Muscle layer of colon (tissue), 2 donors: Measurements from ENCODE around the gene RAB37.

Source experiments
- H3K27ac ChIP-seq: one replicate; pipeline ENCODE4 v1.7.0; 2013; ENCODE audit warnings: low read depth, mild to moderate bottlenecking, low read length, moderate library complexity
- H3K27me3 ChIP-seq, 2 donors: one replicate each; pipeline ENCODE4 v1.7.0; 2013; ENCODE audit warnings: low read length in 2 of 2, mild to moderate bottlenecking in 2 of 2; ENCODE audit not compliant: insufficient read depth in 2 of 2, control insufficient read depth in 1 of 2
- H3K36me3 ChIP-seq: one replicate; pipeline ENCODE4 v1.7.0; 2013; ENCODE audit warnings: mild to moderate bottlenecking, low read length; ENCODE audit not compliant: insufficient read depth
- H3K4me1 ChIP-seq: one replicate; pipeline ENCODE4 v1.7.0; 2013; ENCODE audit warnings: mild to moderate bottlenecking, low read length; ENCODE audit not compliant: insufficient read depth
- H3K4me3 ChIP-seq, 2 donors: one replicate each; pipeline ENCODE4 v1.7.0; 2013; ENCODE audit warnings: low read length in 2 of 2, low read depth in 1 of 2, mild to moderate bottlenecking in 1 of 2, moderate library complexity in 1 of 2
- H3K9ac ChIP-seq: one replicate; pipeline ENCODE4 v1.7.0; 2013; ENCODE audit warnings: low read length
- H3K9me3 ChIP-seq: one replicate; pipeline ENCODE4 v1.7.0; 2013; ENCODE audit warnings: mild to moderate bottlenecking, low read length
- donor health status: abdominal sarcoma.
- donor health status: Adenocarcinoma of cecum.

RAB37 gene

GRCh38 chr17:74776044-74776962 is 39.2 kb downstream of the RAB37 start, which contains the start of gene NAT9:
TSS of gene NAT9 (minus strand) at chr17:74776345. CDS start at chr17:74775698, 647 bp downstream.
- peaks cover 17% of the 10 kb centered on the region for H3K4me1 ChIP-seq
- no peaks in the 10 kb centered on the region for H3K9me3 ChIP-seq
- peaks cover 28% of the 10 kb centered on the region for H3K36me3 ChIP-seq
- peak within 1 kb of the TSS; percentile 75 for H3K9ac ChIP-seq
- H3K27me3 ChIP-seq, result no peaks in the 10 kb centered on the region
- H3K27ac ChIP-seq, result peak within 1 kb of the TSS; percentile 32
- peak within 1 kb of the TSS; percentile 72 to 92 for H3K4me3 ChIP-seq

GRCh38 chr17:74776990-74777389 is 39.9 kb downstream of the RAB37 start:
- Histone ChIP-seq H3K9me3 (no peaks in the 10 kb centered on the region), H3K27ac (peak overlapping the region; percentile 32), H3K36me3 (peaks cover 21% of the 10 kb centered on the region), H3K9ac (peak overlapping the region; percentile 61), H3K27me3 (no peaks in the 10 kb centered on the region), H3K4me1 (peaks cover 17% of the 10 kb centered on the region), H3K4me3 (peak overlapping the region; percentile 72 to 92)

GRCh38 chr17:74777901-74778515 is 41.0 kb downstream of the RAB37 start:
- Histone ChIP-seq H3K9me3 (no peaks in the 10 kb centered on the region), H3K4me1 (peaks cover 17% of the 10 kb centered on the region), H3K27ac (no peak overlapping the region), H3K36me3 (peaks cover 11% of the 10 kb centered on the region), H3K27me3 (no peaks in the 10 kb centered on the region), H3K9ac (no peak overlapping the region), H3K4me3 (no peak overlapping the region)

- peaks cover 1% of the 10 kb centered on the region for H3K36me3 ChIP-seq
- no peak overlapping the region for H3K4me3 ChIP-seq
- H3K9me3 ChIP-seq, result no peaks in the 10 kb centered on the region
- peaks cover 17% of the 10 kb centered on the region for H3K4me1 ChIP-seq
- H3K27me3 ChIP-seq, result no peaks in the 10 kb centered on the region
- no peak overlapping the region for H3K9ac ChIP-seq
- no peak overlapping the region for H3K27ac ChIP-seq
Observed at GRCh38 chr17:74778960-74779359, 41.9 kb downstream of the RAB37 start.

- H3K4me3 ChIP-seq, result no peak overlapping the region
- H3K36me3 ChIP-seq, result no peaks in the 10 kb centered on the region
- H3K27me3 ChIP-seq, result no peaks in the 10 kb centered on the region
- peaks cover 17% of the 10 kb centered on the region for H3K4me1 ChIP-seq
- H3K9me3 ChIP-seq, result no peaks in the 10 kb centered on the region
- no peak overlapping the region for H3K27ac ChIP-seq
- H3K9ac ChIP-seq, result no peak overlapping the region
Observed at GRCh38 chr17:74779501-74779900, 42.4 kb downstream of the RAB37 start.

- Histone ChIP-seq H3K4me1 (peaks cover 16% of the 10 kb centered on the region), H3K36me3 (no peaks in the 10 kb centered on the region), H3K27me3 (no peaks in the 10 kb centered on the region), H3K27ac (no peak overlapping the region), H3K4me3 (no peak overlapping the region), H3K9ac (no peak overlapping the region), H3K9me3 (no peaks in the 10 kb centered on the region)
Observed at GRCh38 chr17:74779948-74780400, 42.9 kb downstream of the RAB37 start.

- Histone ChIP-seq H3K9me3 (no peaks in the 10 kb centered on the region), H3K27me3 (no peaks in the 10 kb centered on the region), H3K36me3 (no peaks in the 10 kb centered on the region), H3K4me1 (peaks cover 10% of the 10 kb centered on the region), H3K9ac (no peak overlapping the region), H3K27ac (no peak overlapping the region), H3K4me3 (no peak overlapping the region)
Observed at GRCh38 chr17:74780443-74781238, 43.6 kb downstream of the RAB37 start.

- Histone ChIP-seq H3K27ac (no peak overlapping the region), H3K36me3 (no peaks in the 10 kb centered on the region), H3K4me3 (no peak overlapping the region), H3K9me3 (no peaks in the 10 kb centered on the region), H3K9ac (no peak overlapping the region), H3K27me3 (no peaks in the 10 kb centered on the region), H3K4me1 (no peaks in the 10 kb centered on the region)
Observed at GRCh38 chr17:74782571-74782970, 45.5 kb downstream of the RAB37 start.

GRCh38 chr17:74784125-74784810 is 47.2 kb downstream of the RAB37 start:
- Histone ChIP-seq H3K4me1 (no peaks in the 10 kb centered on the region), H3K27ac (no peak overlapping the region), H3K9ac (no peak overlapping the region), H3K4me3 (no peak overlapping the region), H3K9me3 (no peaks in the 10 kb centered on the region), H3K36me3 (no peaks in the 10 kb centered on the region), H3K27me3 (no peaks in the 10 kb centered on the region)

GRCh38 chr17:74785096-74785980 is 48.3 kb downstream of the RAB37 start:
- Histone ChIP-seq H3K4me3 (no peak overlapping the region), H3K36me3 (peaks cover 3% of the 10 kb centered on the region), H3K9ac (no peak overlapping the region), H3K9me3 (no peaks in the 10 kb centered on the region), H3K4me1 (no peaks in the 10 kb centered on the region), H3K27me3 (no peaks in the 10 kb centered on the region), H3K27ac (no peak overlapping the region)
